ENCODE measurements around the gene LRPAP1. TPM values are rescaled to one million over a fixed set of nuclear protein-coding genes. Genes with fewer than 3 reads are reported as not detected.

Gene LRPAP1
- total and polyA plus RNA-seq, 10 of the 15 experiments (the other 5 are each of a cell fraction or from before 2014, with no cell fraction given): 1.0 to 100 (median 51.1) TPM

GRCh38 chr4:3482707-3483106, 49.5 kb downstream of the LRPAP1 start:
- POLR2A ChIA-PET: no interaction called here

More at GRCh38 chr4:3482707-3483106, 49.5 kb downstream of the LRPAP1 start:
- H3K4me2 ChIP-seq (ENCODE audit: control insufficient read depth, insufficient read depth): no peak overlapping the region
- H3K79me2 ChIP-seq (ENCODE audit: control insufficient read depth, insufficient read depth, low read length): no peaks in the 10 kb centered on the region
- no peaks in the 10 kb centered on the region for H4K20me1 ChIP-seq (ENCODE audit: control insufficient read depth, insufficient read depth)
- no peak for DNase-seq (ENCODE audit: low read depth, low spot score)
- no peaks in the 10 kb centered on the region for H3K9me3 ChIP-seq (replicated peaks; ENCODE audit: control insufficient read depth, insufficient read depth, low read length)
- no peak for FAIRE-seq
- peaks cover 2 to 6% of the 10 kb centered on the region in 2 experiments; a peak in 3 of 4 replicates for H3K27me3 ChIP-seq (replicated peaks in 1 of 2; ENCODE audit: control insufficient read depth in 2 of 2, insufficient read depth in 2 of 2, low read length in 1 of 2)
- H3K4me1 ChIP-seq (ENCODE audit: control insufficient read depth, insufficient read depth, low read length): no peaks in the 10 kb centered on the region; the same call in 1 of the 2 replicates
- no peak overlapping the region for H2AFZ ChIP-seq (ENCODE audit: control insufficient read depth, low read depth, low read length)
- intact Hi-C loops (cut with micrococcal nuclease; ENCODE audit: unreplicated experiment): no loop called here
- ChIA-PET SMC1A (ENCODE audit: uncharacterized antibody, unreplicated experiment) (no interaction called here), CTCF (interaction anchor here (1.0 kb wide), 1 partner anchor 289 kb away, joined by 3 read pairs; no protein-coding TSS in a partner anchor), RAD21 (ENCODE audit: unreplicated experiment) (no interaction called here)
- in situ Hi-C loops (cut with MboI): no loop called here
- no peak overlapping the region for H3K27ac ChIP-seq (ENCODE audit: control insufficient read depth, insufficient read depth)
- no peaks in the 10 kb centered on the region for H3K36me3 ChIP-seq (ENCODE audit: control insufficient read depth in 2 of 2, insufficient read depth in 2 of 2, low read length in 1 of 2)
- TF ChIP-seq NKRF (conservative IDR thresholded peaks at IDR 0.05) (no peak), TAF1 (IDR thresholded peaks at IDR 0.05; ENCODE audit: borderline replicate concordance, low read depth, low read length) (no peak), ZBTB4 (CRISPR knock-in tag; IDR thresholded peaks at IDR 0.05) (no peak), ZSCAN29 (IDR thresholded peaks at IDR 0.05) (no peak), ZBED1 (IDR thresholded peaks at IDR 0.05; ENCODE audit: borderline replicate concordance) (no peak), RUNX3 (IDR thresholded peaks at IDR 0.05; ENCODE audit: low read length) (no peak), SUZ12 (IDR thresholded peaks at IDR 0.05; ENCODE audit: unreplicated experiment) (no peak), FOXM1 (IDR thresholded peaks at IDR 0.05; ENCODE audit: low read depth, low read length) (no peak), TCF12 (IDR thresholded peaks at IDR 0.05; ENCODE audit: low read depth, low read length) (no peak), SIX5 (IDR thresholded peaks at IDR 0.05; ENCODE audit: low read depth, low read length, severe bottlenecking) (no peak), KDM1A (IDR thresholded peaks at IDR 0.05; ENCODE audit: borderline replicate concordance) (no peak)
- no peak for ATAC-seq
- no peak overlapping the region for H3K9ac ChIP-seq (ENCODE audit: control insufficient read depth, insufficient read depth, low read length)
- no peak overlapping the region for H3K4me3 ChIP-seq
- BruUV-seq (replicated peaks): no TSS peak
- 39% methylated on average over 12 of the region's 12 CpGs for WGBS (ENCODE audit: insufficient coverage, insufficient replicate concordance, low lambda C conversion rate, missing lambda C conversion rate)

Measured in GM12878 (cell line).